ENCODE measurements around the gene USP21. TPM values are rescaled to one million over a fixed set of nuclear protein-coding genes. Genes with fewer than 3 reads are reported as not detected.

USP21 gene
- total and polyA plus RNA-seq, 9 of the 15 experiments (the other 6 are each of a cell fraction or from before 2014, with no cell fraction given), result 4.9 to 52.4 (median 21.6) TPM

- TF ChIP-seq MTA2 (IDR thresholded peaks at IDR 0.05; ENCODE audit: low read depth) (0 out of 2 replicates have a peak, but pooled peaks have one; percentile 13), CTBP1 (IDR thresholded peaks at IDR 0.05; ENCODE audit: borderline replicate concordance) (peak; percentile 80), MTF1 (CRISPR knock-in tag; IDR thresholded peaks at IDR 0.05; ENCODE audit: borderline replicate concordance) (no peak), ZBTB11 (CRISPR knock-in tag; IDR thresholded peaks at IDR 0.05) (peak; percentile 19 to 96 (median 64); a peak in 3 of 6 replicates), ZNF644 (tag; IDR thresholded peaks at IDR 0.05; ENCODE audit: low read depth) (peak; percentile 86; the same call in 1 of the 2 replicates), ARHGAP35 (IDR thresholded peaks at IDR 0.05; ENCODE audit: partially characterized antibody) (no peak), ZNF232 (CRISPR knock-in tag; IDR thresholded peaks at IDR 0.05) (no peak), CBX1 (IDR thresholded peaks at IDR 0.05; ENCODE audit: low read depth) (0 out of 2 replicates have a peak, but pooled peaks have one; percentile 60), E4F1 (CRISPR knock-in tag; IDR thresholded peaks at IDR 0.05; ENCODE audit: borderline replicate concordance) (peak; percentile 68; the same call in 1 of the 2 replicates), AFF4 (CRISPR knock-in tag; IDR thresholded peaks at IDR 0.05) (no peak), RBM22 (IDR thresholded peaks at IDR 0.05; ENCODE audit: low read depth, low read length, poor library complexity, severe bottlenecking) (peak; percentile 48), CREM (IDR thresholded peaks at IDR 0.05; ENCODE audit: low read depth) (peak; percentile 70), ZNF561 (CRISPR knock-in tag; conservative IDR thresholded peaks at IDR 0.05) (no peak), KAT8 (IDR thresholded peaks at IDR 0.05; ENCODE audit: low read depth) (no peak; the same call in 1 of the 2 replicates), PCBP2 (IDR thresholded peaks at IDR 0.05; ENCODE audit: low read depth, low read length, poor library complexity, severe bottlenecking) (no peak), ZNF77 (CRISPR knock-in tag; IDR thresholded peaks at IDR 0.05) (no peak), POLR2AphosphoS5 (IDR thresholded peaks at IDR 0.05; ENCODE audit: control insufficient read depth, insufficient read depth, low read depth, low read length) (peak; percentile 67)
These were observed 26.7 kb upstream of the USP21 start, which contains the start of gene DEDD (continued) for GRCh38 chr1:161132410-161133219.
